GM12892 (cell line): ENCODE measurements around the gene RANBP3.

Source experiments
- POLR2A ChIP-seq: IDR thresholded peaks from 2 replicates; pipeline ENCODE4 v1.6.1; 2011; ENCODE audit warnings: low read depth, low read length, control low read depth
- TAF1 ChIP-seq: IDR thresholded peaks from 2 replicates; pipeline ENCODE4 v1.6.1; 2011; ENCODE audit warnings: low read depth, mild to moderate bottlenecking, control low read depth, low read length, borderline replicate concordance

GRCh38 chr19:5908773-5909442 lies 69.0 kb downstream of the RANBP3 start:
- no peak for TF ChIP-seq TAF1
- no peak for TF ChIP-seq POLR2A
